Measurements from ENCODE around the gene GAGE10. TPM values are rescaled to one million over a fixed set of nuclear protein-coding genes. Genes with fewer than 3 reads are reported as not detected.

GAGE10 gene
- total RNA-seq, 2 donors from 2014 or later: not detected

DNA sequence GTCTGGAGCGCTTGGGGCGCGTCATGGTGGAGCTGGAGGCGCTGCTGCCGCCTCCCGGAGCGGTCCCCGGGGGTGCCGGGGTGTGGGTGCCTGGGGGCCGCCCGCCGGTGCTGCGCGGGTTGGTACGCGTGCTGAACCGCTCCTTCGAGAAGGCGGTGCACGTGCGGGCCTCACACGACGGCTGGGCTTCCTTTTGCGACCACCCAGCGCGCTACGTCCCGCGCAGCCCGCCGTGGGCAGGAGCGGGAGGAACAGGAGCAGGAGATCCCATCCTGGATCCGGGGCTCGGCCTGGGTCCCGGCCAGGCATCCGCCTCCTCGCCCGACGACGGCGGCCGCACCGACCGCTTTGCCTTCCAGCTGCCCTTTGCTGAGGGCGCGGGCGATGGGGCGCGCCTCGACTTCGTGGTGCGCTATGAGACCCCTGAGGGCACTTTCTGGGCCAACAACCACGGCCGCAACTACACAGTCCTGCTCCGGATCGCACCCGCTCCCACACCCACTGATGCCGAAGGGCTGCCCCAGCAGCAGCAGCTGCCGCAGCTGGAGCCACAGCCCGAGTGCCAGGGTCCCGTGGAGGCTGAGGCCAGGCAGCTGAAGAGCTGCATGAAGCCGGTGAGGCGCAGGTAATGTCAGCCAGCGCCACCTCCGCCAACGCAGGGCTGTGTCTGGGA, 33.1 kb upstream of the GAGE10 start:
- peaks cover 7% of the 10 kb centered on the region for H3K36me3 Mint-ChIP-seq (ENCODE audit: low read depth)
- no peak for DNase-seq
- no peak overlapping the region for H3K27ac Mint-ChIP-seq
- no peaks in the 10 kb centered on the region for H3K27me3 ChIP-seq (ENCODE audit: control insufficient read depth, insufficient read depth, low read length, poor library complexity, severe bottlenecking)
- no peaks in the 10 kb centered on the region for H3K36me3 ChIP-seq (ENCODE audit: control insufficient read depth, insufficient read depth, low read length)
- H3K9me3 ChIP-seq (ENCODE audit: control insufficient read depth, low read length): no peaks in the 10 kb centered on the region
- peaks cover 69% of the 10 kb centered on the region for H3K9me3 Mint-ChIP-seq
- H3K27ac ChIP-seq (ENCODE audit: low read depth, low read length): peak overlapping the region; percentile 95
- peak overlapping the region; percentile 71 for H3K4me3 ChIP-seq (ENCODE audit: low read length)
- peaks cover 2% of the 10 kb centered on the region for H3K4me1 ChIP-seq (ENCODE audit: control insufficient read depth, insufficient read depth, low read length)
- peak overlapping the region; percentile 77 for H3K4me3 Mint-ChIP-seq
- H3K27me3 Mint-ChIP-seq (ENCODE audit: insufficient read depth): no peaks in the 10 kb centered on the region
- peak overlapping the region; percentile 55 for H3K9ac ChIP-seq (ENCODE audit: extremely low read depth, low read length, poor library complexity, severe bottlenecking)
- WGBS, 2 experiments (ENCODE audit: insufficient coverage in 1 of 2, insufficient read length in 1 of 2): 58 to 70% methylated on average over 6 to 64 of the region's 66 CpGs
- TF ChIP-seq, protein P1, sequence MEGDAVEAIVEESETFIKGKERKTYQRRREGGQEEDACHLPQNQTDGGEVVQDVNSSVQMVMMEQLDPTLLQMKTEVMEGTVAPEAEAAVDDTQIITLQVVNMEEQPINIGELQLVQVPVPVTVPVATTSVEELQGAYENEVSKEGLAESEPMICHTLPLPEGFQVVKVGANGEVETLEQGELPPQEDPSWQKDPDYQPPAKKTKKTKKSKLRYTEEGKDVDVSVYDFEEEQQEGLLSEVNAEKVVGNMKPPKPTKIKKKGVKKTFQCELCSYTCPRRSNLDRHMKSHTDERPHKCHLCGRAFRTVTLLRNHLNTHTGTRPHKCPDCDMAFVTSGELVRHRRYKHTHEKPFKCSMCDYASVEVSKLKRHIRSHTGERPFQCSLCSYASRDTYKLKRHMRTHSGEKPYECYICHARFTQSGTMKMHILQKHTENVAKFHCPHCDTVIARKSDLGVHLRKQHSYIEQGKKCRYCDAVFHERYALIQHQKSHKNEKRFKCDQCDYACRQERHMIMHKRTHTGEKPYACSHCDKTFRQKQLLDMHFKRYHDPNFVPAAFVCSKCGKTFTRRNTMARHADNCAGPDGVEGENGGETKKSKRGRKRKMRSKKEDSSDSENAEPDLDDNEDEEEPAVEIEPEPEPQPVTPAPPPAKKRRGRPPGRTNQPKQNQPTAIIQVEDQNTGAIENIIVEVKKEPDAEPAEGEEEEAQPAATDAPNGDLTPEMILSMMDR (conservative IDR thresholded peaks at IDR 0.05): no peak
- peaks cover 3% of the 10 kb centered on the region for H3K4me1 Mint-ChIP-seq

DNA sequence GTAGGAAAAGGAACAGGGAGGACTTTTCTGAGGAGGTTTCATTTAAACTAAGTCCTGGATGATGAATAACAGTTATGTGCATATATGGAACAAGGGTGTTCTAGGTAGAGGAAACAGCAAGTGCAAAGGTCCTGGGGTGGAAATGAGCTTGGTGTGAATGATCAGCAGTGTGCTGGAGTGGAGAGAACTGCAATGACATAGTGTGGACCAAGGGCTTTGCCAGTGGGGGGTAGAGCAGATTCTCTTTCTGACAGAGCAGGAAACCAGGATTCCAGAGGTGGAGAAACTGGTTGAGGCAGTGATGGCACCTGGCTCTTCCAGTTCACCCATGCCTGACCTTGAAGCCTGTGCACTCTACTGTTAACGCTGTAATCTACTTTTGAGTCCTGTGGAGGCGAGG, 32.1 kb upstream of the GAGE10 start:
- no peak overlapping the region for H3K27ac ChIP-seq (ENCODE audit: low read depth, low read length)
- WGBS, 2 experiments (ENCODE audit: insufficient coverage in 1 of 2, insufficient read length in 1 of 2): 100% methylated on average over 1 to 2 of the region's 2 CpGs

DNA sequence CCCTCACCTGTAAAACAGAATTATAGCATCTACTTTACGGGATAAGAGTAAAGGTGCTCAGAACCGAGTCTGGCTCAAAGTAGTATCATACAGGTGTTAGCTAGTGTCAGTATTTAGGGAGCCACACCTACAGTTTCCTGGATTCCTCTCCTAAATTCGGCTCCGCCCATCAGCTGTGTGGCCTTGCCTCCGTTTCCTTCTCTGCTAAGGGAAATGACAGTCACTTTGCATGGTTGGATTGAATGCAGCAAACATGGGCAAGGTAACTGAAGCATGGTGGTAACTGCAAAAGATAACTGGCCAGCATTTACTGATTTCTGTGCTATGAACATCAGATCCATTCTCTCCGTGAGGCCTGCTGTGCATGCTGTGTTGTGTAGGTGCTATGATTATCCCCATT, 31.0 kb upstream of the GAGE10 start:
- TF ChIP-seq, protein P1 (conservative IDR thresholded peaks at IDR 0.05): no peak

More for the DNA sequence above, 32.1 kb upstream of the GAGE10 start:
- H3K9ac ChIP-seq (ENCODE audit: extremely low read depth, low read length, poor library complexity, severe bottlenecking): no peak overlapping the region
- H3K27me3 ChIP-seq (ENCODE audit: control insufficient read depth, insufficient read depth, low read length, poor library complexity, severe bottlenecking): no peaks in the 10 kb centered on the region
- H3K36me3 ChIP-seq (ENCODE audit: control insufficient read depth, insufficient read depth, low read length): no peaks in the 10 kb centered on the region
- peak overlapping the region; percentile 35 for H3K27ac Mint-ChIP-seq
- peaks cover 2% of the 10 kb centered on the region for H3K4me1 ChIP-seq (ENCODE audit: control insufficient read depth, insufficient read depth, low read length)
- peaks cover 7% of the 10 kb centered on the region for H3K36me3 Mint-ChIP-seq (ENCODE audit: low read depth)
- no peaks in the 10 kb centered on the region for H3K27me3 Mint-ChIP-seq (ENCODE audit: insufficient read depth)
- DNase-seq: no peak
- peak overlapping the region; percentile 71 for H3K4me3 ChIP-seq (ENCODE audit: low read length)
- H3K9me3 Mint-ChIP-seq: peaks cover 69% of the 10 kb centered on the region
- peak overlapping the region; percentile 77 for H3K4me3 Mint-ChIP-seq
- TF ChIP-seq, protein P1 (conservative IDR thresholded peaks at IDR 0.05): no peak
- H3K9me3 ChIP-seq (ENCODE audit: control insufficient read depth, low read length): no peaks in the 10 kb centered on the region
- peaks cover 3% of the 10 kb centered on the region for H3K4me1 Mint-ChIP-seq

More for the DNA sequence above, 31.0 kb upstream of the GAGE10 start:
- Mint-ChIP-seq H3K9me3 (peaks cover 65% of the 10 kb centered on the region), H3K27ac (no peak overlapping the region), H3K4me3 (no peak overlapping the region), H3K36me3 (ENCODE audit: low read depth) (peaks cover 7% of the 10 kb centered on the region), H3K4me1 (peaks cover 3% of the 10 kb centered on the region), H3K27me3 (ENCODE audit: insufficient read depth) (no peaks in the 10 kb centered on the region)
- no peak for DNase-seq
- no peak overlapping the region for H3K9ac ChIP-seq (ENCODE audit: extremely low read depth, low read length, poor library complexity, severe bottlenecking)
- no peaks in the 10 kb centered on the region for H3K9me3 ChIP-seq (ENCODE audit: control insufficient read depth, low read length)
- no peaks in the 10 kb centered on the region for H3K27me3 ChIP-seq (ENCODE audit: control insufficient read depth, insufficient read depth, low read length, poor library complexity, severe bottlenecking)
- WGBS, 2 experiments (ENCODE audit: insufficient coverage in 1 of 2, insufficient read length in 1 of 2): 81 to 100% methylated on average over 4 to 6 of the region's 6 CpGs
- H3K4me1 ChIP-seq (ENCODE audit: control insufficient read depth, insufficient read depth, low read length): peaks cover 2% of the 10 kb centered on the region
- H3K27ac ChIP-seq (ENCODE audit: low read depth, low read length): no peak overlapping the region
- H3K36me3 ChIP-seq (ENCODE audit: control insufficient read depth, insufficient read depth, low read length): no peaks in the 10 kb centered on the region
- H3K4me3 ChIP-seq (ENCODE audit: low read length): no peak overlapping the region

Data from endodermal cell (in vitro differentiated cells).